ENCODE data around the gene GNAQ. TPM values are rescaled to one million over a fixed set of nuclear protein-coding genes. Genes with fewer than 3 reads are reported as not detected.

Gene GNAQ
- total RNA-seq, 1 donor: 58.0 TPM

- no peak overlapping the region for H3K4me3 ChIP-seq (ENCODE audit: low read depth, low read length)
- TF ChIP-seq, protein P1, sequence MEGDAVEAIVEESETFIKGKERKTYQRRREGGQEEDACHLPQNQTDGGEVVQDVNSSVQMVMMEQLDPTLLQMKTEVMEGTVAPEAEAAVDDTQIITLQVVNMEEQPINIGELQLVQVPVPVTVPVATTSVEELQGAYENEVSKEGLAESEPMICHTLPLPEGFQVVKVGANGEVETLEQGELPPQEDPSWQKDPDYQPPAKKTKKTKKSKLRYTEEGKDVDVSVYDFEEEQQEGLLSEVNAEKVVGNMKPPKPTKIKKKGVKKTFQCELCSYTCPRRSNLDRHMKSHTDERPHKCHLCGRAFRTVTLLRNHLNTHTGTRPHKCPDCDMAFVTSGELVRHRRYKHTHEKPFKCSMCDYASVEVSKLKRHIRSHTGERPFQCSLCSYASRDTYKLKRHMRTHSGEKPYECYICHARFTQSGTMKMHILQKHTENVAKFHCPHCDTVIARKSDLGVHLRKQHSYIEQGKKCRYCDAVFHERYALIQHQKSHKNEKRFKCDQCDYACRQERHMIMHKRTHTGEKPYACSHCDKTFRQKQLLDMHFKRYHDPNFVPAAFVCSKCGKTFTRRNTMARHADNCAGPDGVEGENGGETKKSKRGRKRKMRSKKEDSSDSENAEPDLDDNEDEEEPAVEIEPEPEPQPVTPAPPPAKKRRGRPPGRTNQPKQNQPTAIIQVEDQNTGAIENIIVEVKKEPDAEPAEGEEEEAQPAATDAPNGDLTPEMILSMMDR (IDR thresholded peaks at IDR 0.05; ENCODE audit: insufficient read depth, low read length): no peak
- no peak for DNase-seq (ENCODE audit: low read depth)
These were observed 359.4 kb downstream of the GNAQ start for GRCh38 chr9:77672183-77672582.

DNA sequence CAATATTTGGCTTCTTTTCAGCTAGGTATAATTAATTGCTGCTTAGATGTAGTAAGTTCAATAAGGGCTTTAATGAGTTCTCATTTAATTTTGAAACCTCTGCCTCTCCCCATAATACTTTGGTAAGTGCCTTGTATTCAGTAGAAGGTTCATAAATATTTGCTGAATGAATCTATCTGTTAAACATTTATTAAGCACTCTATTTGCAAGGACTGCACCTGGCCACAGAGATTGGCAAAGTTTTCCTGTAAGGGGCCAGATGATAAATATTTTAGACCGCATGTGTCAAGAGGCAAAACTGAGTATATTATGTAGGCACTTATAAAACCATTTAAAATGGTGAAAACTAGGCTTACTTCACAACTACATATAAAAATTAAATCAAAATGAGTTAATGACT lies 364.5 kb downstream of the GNAQ start:
- TF ChIP-seq, protein P1 (IDR thresholded peaks at IDR 0.05; ENCODE audit: insufficient read depth, low read length): no peak
- no peak for DNase-seq (ENCODE audit: low read depth)
- no peak overlapping the region for H3K4me3 ChIP-seq (ENCODE audit: low read depth, low read length)

Other genes with a start within 250 kb of the GNAQ start
- 11.5 and 24.1 TPM in 2 replicates for gene CEP78, start 204.3 kb upstream of the GNAQ start, total RNA-seq (ENCODE audit: low replicate concordance)

All from fibroblast of the aortic adventitia (primary cell).